Measurements from ENCODE around the gene LOC128125822.

LOC128125822 gene

DNA sequence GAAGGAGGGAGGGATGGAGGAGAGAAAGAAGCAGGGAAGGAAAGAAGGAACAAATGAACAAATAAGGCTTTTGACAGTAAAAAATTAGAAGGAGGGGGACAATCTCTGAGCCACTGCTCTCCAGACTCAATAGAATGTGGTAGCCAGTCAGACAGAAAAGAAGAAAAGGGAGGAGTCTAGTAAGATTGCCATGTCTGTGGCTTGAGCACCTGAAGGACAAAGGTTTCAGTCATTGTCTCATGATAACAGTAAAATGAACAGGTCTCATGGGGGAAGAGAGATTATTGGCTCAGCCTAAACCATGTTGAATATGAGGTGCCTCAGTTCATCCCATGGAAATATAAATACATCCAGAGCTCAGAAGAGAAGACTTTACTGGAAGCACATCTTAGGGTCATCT lies 14.0 kb upstream of the LOC128125822 start:
- no peak for DNase-seq

GRCh38 chr6:63560801-63561287 lies 11.4 kb upstream of the LOC128125822 start:
- no peak for DNase-seq

DNA sequence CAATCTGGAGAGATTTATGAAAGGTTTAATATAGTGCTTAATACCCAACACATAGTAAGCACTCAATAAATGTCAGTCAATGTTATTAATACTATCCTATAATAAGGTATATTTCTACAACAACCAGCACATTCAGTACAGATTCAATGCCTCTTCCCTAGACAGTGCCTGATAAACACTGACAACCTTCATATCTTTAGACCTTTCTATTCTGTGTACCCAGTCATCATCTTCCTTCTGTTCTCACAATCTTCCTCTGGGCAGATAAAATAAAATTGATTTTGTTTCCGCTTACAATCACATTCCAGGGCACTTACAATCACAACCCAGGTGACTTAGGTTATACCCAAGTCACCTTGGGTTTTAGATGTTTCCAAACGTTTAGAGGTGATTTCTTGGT lies 11.0 kb upstream of the LOC128125822 start:
- no peak for DNase-seq

DNA sequence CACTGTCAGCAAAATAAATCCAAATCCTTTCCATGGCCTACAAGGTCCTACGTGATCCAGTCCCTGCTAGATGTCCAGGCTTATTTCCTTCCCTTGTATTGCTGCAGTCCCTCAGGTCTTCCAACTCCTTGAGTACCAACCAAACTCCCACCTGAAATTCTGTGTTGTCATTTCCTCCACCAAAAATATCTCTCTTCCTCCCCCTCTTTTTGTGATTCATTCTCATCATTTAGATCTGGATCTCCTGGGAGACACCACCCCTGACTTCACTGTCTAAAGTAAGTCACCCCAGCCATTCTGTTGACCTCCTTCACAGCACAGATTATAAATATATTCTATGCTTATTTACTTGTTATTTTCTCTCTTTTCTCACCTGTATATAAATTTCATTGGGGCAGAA lies 9.0 kb upstream of the LOC128125822 start:
- DNase-seq, result no peak

DNA sequence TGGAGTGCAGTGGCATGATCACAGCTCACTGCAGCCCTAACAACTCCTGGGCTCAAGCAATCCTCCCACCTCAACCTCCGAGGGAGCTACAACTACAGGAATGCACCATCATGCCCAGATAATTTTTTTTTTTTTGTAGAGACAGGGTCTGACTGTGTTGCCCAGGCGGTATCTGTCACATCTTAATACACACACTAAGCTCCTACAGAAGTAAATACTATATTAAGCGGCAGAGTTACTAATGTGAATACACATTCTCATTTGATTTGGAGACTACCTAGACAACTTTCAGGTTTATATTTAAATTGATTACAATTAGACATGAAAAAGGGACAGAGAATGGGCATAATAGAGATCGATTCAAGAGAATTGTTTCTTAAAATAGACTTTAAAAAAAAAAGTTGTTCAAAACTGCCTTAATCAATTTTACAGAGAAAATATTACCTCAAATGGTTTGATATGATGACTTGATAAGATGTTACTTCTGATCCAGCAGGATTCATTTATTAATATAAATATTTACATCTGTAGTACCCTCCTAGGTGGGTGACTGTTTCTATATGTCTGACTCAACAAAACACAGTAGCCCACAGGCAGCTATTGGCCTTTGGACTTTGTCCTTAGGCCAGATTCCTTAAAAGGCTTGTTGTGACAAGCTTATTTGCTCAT lies 7.1 kb upstream of the LOC128125822 start:
- DNase-seq, result no peak

DNA sequence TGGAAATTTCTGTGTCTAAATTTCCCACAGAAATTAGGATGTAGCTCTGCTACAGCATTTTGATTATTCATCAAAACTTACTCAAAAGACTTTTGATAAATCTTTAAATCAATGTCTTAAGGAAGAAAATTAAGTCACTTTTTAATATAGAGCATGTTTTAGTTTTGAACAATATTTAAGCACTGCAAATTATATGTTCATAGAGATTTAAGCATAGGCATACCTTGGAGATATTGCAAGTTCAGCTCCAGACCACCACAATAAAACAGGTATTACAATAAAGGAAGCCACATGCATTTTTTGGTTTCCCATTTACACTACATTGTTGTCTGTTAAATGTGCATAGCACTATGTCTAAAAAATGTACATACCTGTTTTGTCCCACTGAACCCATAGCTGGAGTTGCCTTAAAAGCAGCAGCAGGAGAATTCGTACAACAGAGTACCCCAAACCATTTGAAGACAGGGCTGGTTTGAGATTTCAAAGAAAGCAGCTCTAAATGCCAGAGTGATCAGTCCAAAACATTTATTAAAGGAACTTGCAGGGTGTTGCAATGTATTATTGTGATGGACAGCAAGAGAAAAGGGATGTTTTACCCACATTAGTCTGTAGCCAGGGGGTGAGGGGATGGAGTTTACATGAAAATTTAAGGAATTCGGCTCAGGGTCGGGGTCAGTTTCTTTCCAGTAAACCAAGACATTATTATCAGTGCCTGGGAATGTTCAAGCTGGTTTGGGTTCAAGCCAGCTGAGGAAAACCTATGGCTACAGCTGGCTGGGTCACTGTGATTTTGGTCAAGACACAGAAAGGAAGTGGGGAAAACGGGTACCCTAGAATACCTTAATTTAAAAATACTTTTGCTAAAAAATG lies 6.3 kb upstream of the LOC128125822 start:
- DNase-seq, result no peak

DNA sequence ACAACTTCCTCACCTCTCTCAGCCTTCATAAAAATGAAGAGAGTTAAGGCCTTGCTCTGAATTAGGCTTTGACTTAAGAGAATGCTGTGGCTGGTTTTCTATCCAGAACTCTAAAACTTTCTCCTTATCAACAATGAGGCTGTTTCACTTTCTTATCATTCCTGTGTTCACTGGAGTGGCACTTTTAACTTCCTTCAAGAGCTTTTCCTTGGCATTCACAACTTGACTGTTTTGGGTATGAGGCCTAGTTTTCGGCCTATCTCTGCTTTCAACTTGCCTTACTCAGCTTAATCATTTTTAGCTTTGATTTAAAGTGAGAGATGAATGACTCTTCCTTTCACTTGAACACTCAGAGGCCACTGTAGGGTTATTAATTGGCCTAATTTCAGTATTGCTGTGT lies 4.3 kb upstream of the LOC128125822 start:
- DNase-seq, result no peak

- DNase-seq, result no peak
These were observed 778 bp upstream of the LOC128125822 start for GRCh38 chr6:63571361-63572043.

- no peak for DNase-seq
These were observed 431 bp downstream of the LOC128125822 start for GRCh38 chr6:63572747-63573075.

DNA sequence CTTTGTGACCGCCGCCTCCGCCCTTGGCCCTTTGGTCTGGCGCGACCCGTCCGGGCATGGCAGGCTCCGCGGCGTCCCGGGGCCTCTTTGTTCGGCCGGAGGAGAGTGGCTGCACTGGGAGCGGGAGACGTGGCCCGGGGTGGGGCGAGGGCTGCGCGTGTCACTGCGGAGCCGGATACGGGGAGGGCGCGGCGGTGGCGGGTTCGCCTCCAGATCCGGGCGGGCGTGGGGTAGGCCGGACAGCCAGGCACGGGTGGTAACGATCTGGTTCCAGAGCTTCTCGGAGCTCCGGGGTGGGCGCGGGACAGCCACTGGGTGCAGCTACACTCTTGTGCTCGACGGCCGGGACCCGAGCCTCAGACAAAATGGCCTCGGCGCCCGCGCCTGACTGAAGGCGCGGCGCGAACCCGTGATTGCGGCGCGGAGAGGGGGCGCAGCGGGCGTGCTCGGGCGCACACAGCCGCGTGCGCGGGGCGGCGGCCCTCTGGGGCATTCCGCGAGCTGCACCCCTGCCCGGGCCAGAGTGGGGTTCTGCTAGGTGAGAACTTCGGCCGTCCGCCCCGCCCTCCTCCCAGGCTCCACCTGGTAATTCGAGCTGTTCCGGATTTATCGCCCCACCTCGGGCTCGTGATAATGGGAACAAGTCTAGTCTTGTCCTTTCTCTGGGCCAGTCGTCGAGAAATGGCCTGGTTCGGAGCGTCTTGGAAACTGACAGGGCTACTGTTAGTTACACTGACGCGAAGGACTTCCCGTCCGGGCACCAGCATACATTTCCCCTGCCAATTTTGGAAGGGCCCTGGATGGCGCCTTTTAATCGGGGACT lies 1.0 kb downstream of the LOC128125822 start:
- DNase-seq, result peak; percentile 77

DNA sequence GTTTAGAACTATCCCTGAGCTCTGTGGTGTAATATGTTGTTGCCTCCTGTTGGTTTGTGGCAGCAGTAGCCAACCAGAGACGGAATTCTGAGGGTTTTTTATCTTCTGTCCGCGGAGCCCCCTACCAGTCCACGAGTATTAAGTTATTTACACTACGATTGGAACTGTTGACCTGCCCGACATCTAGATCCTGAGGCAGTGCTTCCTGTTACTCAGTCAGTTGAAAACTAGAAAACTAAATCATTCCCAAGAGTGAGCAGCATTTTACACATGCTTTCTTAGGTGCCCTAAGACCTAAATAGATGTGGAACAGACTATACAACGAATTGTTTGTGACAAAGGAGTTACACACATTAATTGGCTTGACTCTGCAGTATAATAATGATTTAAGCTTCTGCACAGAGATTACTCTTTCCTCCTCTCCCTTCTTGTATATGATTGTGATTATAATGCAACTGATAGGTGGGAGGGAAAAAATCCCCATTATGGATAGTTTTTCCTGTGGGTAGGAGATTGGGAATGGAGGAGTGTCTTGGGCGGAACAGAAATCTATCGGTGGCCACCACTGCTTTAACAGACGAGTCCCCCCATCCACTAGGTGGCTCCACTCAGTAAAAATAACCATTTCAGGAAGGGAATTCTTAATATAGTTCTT lies 1.7 kb downstream of the LOC128125822 start:
- no peak for DNase-seq

DNA sequence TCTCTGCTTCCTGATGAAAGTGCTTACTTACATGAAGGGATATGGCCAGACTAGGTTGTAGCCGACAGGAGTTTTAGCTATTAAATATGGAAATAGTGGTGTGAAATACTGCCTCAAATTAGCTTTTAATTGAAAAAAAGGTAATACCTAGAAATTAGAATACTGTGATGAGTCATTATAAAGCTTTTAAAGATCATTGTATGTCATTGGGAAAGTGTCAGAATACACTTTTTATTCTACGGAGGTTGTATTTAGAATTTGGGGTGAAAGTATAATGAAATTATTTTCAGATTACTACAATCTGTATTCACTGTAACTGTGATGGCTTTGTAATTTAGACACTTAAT lies 2.2 kb downstream of the LOC128125822 start:
- DNase-seq, result no peak

DNA sequence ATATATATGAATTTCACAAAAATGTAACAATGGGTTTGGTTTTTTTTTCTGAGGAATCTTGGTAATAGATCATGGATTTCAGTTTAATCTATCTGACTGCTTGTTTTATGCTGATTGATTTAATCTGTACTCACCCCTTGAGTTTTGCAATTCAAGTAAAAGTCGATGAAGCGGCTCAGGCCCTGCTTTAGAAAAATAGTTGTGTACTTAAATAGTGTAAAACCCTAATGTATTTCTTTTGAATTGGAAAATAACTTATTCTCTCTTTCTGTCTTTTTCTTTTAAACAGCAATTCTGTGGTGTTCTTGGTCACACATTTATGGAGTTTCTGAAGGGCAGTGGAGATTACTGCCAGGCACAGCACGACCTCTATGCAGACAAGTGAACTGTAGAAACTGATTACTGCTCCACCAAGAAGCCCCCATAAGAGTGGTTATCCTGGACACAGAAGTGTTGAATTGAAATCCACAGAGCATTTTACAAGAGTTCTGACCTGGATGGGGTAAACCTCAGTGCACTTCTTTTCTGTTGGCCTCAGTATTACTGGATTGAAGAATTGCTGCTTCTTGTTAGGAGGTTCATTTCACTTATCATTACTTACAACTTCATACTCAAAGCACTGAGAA lies 4.0 kb downstream of the LOC128125822 start:
- DNase-seq, result no peak

DNA sequence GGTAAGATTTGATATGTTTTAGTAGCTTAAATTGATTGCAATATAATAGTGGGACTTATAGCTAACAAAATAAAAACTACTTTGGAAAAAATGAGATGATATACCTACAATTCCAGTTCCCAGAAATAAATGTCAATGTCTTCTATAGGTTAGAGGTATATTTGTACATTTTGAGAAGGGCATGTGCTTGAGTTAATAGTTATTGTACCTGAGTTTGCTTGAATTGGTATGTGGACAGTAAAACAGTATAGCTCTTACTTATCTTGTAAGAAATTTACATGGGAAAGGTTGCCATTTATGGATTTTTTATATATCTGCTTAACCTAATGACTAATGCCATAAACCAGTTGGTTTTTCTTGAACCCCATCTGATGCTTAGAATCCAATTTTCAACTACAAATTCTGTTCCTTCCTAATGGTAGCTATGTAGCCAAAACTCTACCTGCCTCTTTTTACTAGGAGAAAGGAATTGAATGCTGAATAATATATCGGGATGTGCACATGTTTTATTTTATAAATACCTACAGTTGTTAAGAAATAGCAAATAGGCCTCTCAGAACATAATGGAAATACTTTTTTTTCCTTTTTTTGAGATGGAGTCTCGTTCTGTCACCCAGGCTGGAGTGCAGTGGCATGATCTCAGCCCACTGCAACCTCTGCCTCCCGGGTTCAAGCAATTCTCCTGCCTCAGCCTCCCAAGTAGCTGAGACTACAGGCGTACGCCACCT lies 4.9 kb downstream of the LOC128125822 start:
- DNase-seq, result no peak

DNA sequence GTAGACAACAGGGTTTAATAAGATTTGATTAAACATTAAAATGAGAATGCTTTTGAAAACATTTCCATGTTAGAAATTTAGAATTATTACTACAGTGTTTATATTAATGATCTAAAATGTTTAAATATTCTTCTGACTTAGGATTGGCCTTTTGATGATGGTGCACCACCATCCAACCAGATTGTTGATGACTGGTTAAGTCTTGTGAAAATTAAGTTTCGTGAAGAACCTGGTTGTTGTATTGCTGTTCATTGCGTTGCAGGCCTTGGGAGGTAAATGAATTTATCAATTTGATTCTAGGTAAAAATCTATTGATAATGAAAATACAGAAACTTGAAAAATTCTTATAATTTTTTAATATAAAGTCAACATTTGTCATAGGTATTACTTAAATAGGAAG lies 6.5 kb downstream of the LOC128125822 start:
- DNase-seq, result no peak

DNA sequence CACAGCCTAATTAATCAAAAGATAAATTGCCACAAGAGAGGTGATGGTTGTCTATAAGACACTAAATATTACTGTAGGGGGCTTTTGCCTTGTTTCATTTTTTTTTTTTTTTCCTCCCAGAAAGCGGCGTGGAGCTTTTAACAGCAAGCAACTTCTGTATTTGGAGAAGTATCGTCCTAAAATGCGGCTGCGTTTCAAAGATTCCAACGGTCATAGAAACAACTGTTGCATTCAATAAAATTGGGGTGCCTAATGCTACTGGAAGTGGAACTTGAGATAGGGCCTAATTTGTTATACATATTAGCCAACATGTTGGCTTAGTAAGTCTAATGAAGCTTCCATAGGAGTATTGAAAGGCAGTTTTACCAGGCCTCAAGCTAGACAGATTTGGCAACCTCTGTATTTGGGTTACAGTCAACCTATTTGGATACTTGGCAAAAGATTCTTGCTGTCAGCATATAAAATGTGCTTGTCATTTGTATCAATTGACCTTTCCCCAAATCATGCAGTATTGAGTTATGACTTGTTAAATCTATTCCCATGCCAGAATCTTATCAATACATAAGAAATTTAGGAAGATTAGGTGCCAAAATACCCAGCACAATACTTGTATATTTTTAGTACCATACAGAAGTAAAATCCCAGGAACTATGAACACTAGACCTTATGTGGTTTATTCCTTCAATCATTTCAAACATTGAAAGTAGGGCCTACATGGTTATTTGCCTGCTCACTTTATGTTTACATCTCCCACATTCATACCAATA lies 7.8 kb downstream of the LOC128125822 start:
- DNase-seq, result no peak

- no peak for DNase-seq
These were observed 8.4 kb downstream of the LOC128125822 start for GRCh38 chr6:63580704-63580961.

DNA sequence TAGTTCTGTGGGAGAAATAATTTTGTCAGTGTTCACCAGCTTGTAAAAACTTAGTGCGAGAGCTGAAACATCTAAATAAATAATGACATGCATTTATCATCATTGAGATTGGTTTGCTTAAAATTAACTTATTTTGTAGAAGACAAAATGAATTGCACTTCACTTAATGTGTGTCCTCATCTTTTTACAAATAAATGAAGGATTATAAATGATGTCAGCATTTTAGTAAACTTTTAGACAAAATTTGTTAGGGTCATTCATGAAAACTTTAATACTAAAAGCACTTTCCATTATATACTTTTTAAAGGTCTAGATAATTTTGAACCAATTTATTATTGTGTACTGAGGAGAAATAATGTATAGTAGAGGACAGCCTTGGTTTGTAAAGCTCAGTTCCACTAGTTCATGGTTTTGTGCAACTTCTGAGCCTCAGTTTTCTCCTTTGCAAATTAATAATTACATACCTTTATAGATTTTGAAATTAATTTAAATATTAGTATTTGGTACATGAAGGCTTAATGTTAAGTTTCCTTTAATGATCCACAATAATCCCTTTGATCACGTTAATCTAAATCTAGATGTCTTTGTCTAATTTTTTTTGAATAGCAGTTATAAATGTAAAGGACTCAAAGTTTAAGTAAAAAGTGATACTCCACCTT lies 9.2 kb downstream of the LOC128125822 start:
- DNase-seq, result no peak

- no peak for DNase-seq
These were observed 10.4 kb downstream of the LOC128125822 start for GRCh38 chr6:63582579-63583231.

Data from hindlimb muscle (tissue), 1 donor.